Stimulated activated naive CD8-positive, alpha-beta T cell treated with anti-CD3 and anti-CD28 coated beads, Interleukin-15, Interleukin-2, amounts not matched to agents 100 U/mL and 50 U/mL, for 24 hours (primary cell): Measurements from ENCODE around the gene UBAC2.
"Not testable (repeated sequence)": the region's sequence is repeated elsewhere in the genome, so short reads cannot be mapped to it uniquely, and the experiment has no call there.

Source experiments
- ATAC-seq: fragments of 150-1000 bp; cut with Tn5 transposase; one replicate; pipeline ENCODE4 v1.10.0; 2021
- DNase-seq: peaks from one replicate; pipeline ENCODE4 v3.0.0; 2021

Gene UBAC2

GRCh38 chr13:99249178-99249577 lies 48.5 kb downstream of the UBAC2 start:
- ATAC-seq, DNase-seq: not testable (repeated sequence)

GRCh38 chr13:99249606-99250005 lies 49.0 kb downstream of the UBAC2 start:
- ATAC-seq, DNase-seq: not testable (repeated sequence)

GRCh38 chr13:99250982-99251825 lies 50.5 kb downstream of the UBAC2 start:
- peak; percentile 26 for ATAC-seq

GRCh38 chr13:99251921-99252320 lies 51.3 kb downstream of the UBAC2 start:
- no peak for ATAC-seq
- no peak for DNase-seq

More at GRCh38 chr13:99250982-99251825, 50.5 kb downstream of the UBAC2 start:
- DNase-seq = no peak

GRCh38 chr13:99254830-99255229 lies 54.2 kb downstream of the UBAC2 start:
- ATAC-seq (no peak), DNase-seq (no peak)

- DNase-seq = no peak
- ATAC-seq = no peak
These were observed 54.6 kb downstream of the UBAC2 start for GRCh38 chr13:99255271-99255670.

GRCh38 chr13:99256283-99256682 lies 55.6 kb downstream of the UBAC2 start:
- DNase-seq (no peak), ATAC-seq (no peak)

GRCh38 chr13:99256709-99257108 lies 56.1 kb downstream of the UBAC2 start:
- DNase-seq = no peak
- peak; percentile 62 for ATAC-seq

- ATAC-seq (no peak), DNase-seq (no peak)
These were observed 56.6 kb downstream of the UBAC2 start for GRCh38 chr13:99257291-99257690.

GRCh38 chr13:99258210-99258860 lies 57.7 kb downstream of the UBAC2 start, which contains the start of gene GPR18:
TSS of gene GPR18 (minus strand) at chr13:99258379. CDS start at chr13:99255872, 2,507 bp downstream.
- DNase-seq (no peak), ATAC-seq (peak; percentile 77)

GRCh38 chr13:99258946-99259345 lies 58.3 kb downstream of the UBAC2 start:
- no peak for DNase-seq
- peak; percentile 34 for ATAC-seq

- ATAC-seq (no peak), DNase-seq (no peak)
These were observed 59.6 kb downstream of the UBAC2 start for GRCh38 chr13:99260216-99260615.

- ATAC-seq = no peak
- DNase-seq = no peak
These were observed 60.4 kb downstream of the UBAC2 start for GRCh38 chr13:99261059-99261458.

- no peak for ATAC-seq
These were observed 62.6 kb downstream of the UBAC2 start for GRCh38 chr13:99263126-99263785.

GRCh38 chr13:99264051-99264450 lies 63.4 kb downstream of the UBAC2 start:
- no peak for DNase-seq
- no peak for ATAC-seq

More at GRCh38 chr13:99263126-99263785, 62.6 kb downstream of the UBAC2 start:
- no peak for DNase-seq

GRCh38 chr13:99265162-99265800 lies 64.6 kb downstream of the UBAC2 start:
- no peak for DNase-seq
- peak; percentile 64 for ATAC-seq

GRCh38 chr13:99265821-99266426 lies 65.3 kb downstream of the UBAC2 start:
- peak; percentile 53 for ATAC-seq
- no peak for DNase-seq

- no peak for ATAC-seq
- no peak for DNase-seq
These were observed 66.2 kb downstream of the UBAC2 start for GRCh38 chr13:99266827-99267226.

GRCh38 chr13:99267927-99268326 lies 67.3 kb downstream of the UBAC2 start:
- no peak for ATAC-seq
- DNase-seq = no peak

- no peak for DNase-seq
- ATAC-seq = no peak
These were observed 68.2 kb downstream of the UBAC2 start for GRCh38 chr13:99268822-99269221.

- DNase-seq = no peak
These were observed 69.1 kb downstream of the UBAC2 start for GRCh38 chr13:99269627-99270241.

More at GRCh38 chr13:99269627-99270241, 69.1 kb downstream of the UBAC2 start:
- peak; percentile 67 for ATAC-seq
